ENCODE data around the gene C3.
"Not testable (repeated sequence)": the region's sequence is repeated elsewhere in the genome, so short reads cannot be mapped to it uniquely, and the experiment has no call there.

The C3 gene

DNA sequence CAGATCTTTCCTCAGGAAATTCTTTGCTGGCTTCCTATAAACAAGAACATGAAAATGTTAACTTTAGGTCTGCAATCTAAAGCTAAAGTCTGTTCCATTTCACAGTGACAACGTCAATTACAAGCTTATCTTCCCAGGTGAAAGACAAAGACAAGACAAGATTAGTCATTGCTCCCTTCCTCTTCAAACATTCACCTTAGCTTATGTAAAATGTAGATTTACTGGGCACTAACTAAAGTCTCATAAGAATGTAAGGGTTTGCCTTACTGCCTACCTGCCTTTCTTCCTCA is 67.7 kb downstream of the C3 start:
- Histone ChIP-seq H3K9me3 (ENCODE audit: low read depth, low read length) (no peaks in the 10 kb centered on the region), H3K27ac (no peak overlapping the region), H3K36me3 (ENCODE audit: insufficient read depth, low read length) (no peaks in the 10 kb centered on the region), H3K4me3 (no peak overlapping the region), H3K9ac (ENCODE audit: insufficient read length) (no peak overlapping the region)
- TF ChIP-seq POLR2AphosphoS5 (IDR thresholded peaks at IDR 0.05; ENCODE audit: borderline replicate concordance, low read depth, low read length): no peak
- TF ChIP-seq FOXP2 (optimal IDR thresholded peaks at IDR 0.05; ENCODE audit: control extremely low read depth, extremely low read length, insufficient read depth): no peak
- no peak for TF ChIP-seq EZH2 (IDR thresholded peaks at IDR 0.05)
- DNase-seq (ENCODE audit: low read depth, low spot score): no peak

DNA sequence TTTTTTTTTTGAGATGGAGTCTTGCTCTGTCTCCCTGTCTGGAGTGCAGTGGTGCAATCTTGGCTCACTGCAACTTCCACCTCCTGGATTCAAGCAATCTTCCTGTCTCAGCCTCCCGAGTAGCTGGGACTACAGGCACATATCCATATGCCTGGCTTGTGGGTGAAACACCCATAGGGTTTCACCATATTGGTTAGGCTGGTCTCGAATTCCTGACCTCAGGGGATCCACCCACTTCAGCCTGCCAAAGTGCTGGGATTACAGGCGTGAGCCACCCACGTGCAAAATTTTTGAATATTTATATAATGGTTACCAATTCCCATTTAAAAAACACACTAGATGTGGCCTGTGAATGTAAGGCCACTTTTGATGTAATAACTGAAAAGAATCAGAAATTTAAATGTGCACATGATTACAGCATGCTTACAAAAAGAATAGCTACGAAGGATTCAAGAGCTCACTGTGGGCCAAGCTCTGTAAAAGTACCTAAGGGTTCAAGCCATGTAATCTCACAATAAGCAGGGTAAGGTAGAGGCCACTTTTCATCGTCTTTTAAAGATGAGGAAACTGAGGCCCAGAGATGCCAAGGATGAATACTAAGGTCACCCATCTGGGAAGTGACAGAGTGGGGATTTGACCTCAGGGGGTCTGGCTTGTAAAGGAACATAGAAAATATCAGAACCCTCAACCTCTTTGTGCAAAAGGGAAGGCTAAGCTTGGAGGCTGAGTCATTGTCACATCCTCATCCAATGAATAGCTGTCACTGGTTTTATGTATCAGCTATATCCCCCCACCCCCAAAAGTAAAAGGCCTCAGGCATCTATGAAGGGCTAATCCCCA is 68.3 kb downstream of the C3 start:
- Histone ChIP-seq H3K9ac (ENCODE audit: insufficient read length) (no peak overlapping the region), H3K27ac (no peak overlapping the region), H3K4me3 (no peak overlapping the region), H3K9me3 (ENCODE audit: low read depth, low read length) (no peaks in the 10 kb centered on the region), H3K36me3 (ENCODE audit: insufficient read depth, low read length) (no peaks in the 10 kb centered on the region)
- no peak for TF ChIP-seq FOXP2 (optimal IDR thresholded peaks at IDR 0.05; ENCODE audit: control extremely low read depth, extremely low read length, insufficient read depth)
- TF ChIP-seq POLR2AphosphoS5 (IDR thresholded peaks at IDR 0.05; ENCODE audit: borderline replicate concordance, low read depth, low read length): no peak
- TF ChIP-seq EZH2 (IDR thresholded peaks at IDR 0.05): no peak
- DNase-seq (ENCODE audit: low read depth, low spot score): no peak

- Histone ChIP-seq H3K36me3 (ENCODE audit: insufficient read depth, low read length) (no peaks in the 10 kb centered on the region), H3K4me3 (no peak overlapping the region), H3K27ac (no peak overlapping the region), H3K9me3 (ENCODE audit: low read depth, low read length) (no peaks in the 10 kb centered on the region), H3K9ac (ENCODE audit: insufficient read length) (no peak overlapping the region)
- DNase-seq (ENCODE audit: low read depth, low spot score): no peak
- no peak for TF ChIP-seq FOXP2 (optimal IDR thresholded peaks at IDR 0.05; ENCODE audit: control extremely low read depth, extremely low read length, insufficient read depth)
- no peak for TF ChIP-seq POLR2AphosphoS5 (IDR thresholded peaks at IDR 0.05; ENCODE audit: borderline replicate concordance, low read depth, low read length)
- no peak for TF ChIP-seq EZH2 (IDR thresholded peaks at IDR 0.05)
Measured at GRCh38 chr19:6649185-6649584, 71.3 kb downstream of the C3 start.

DNA sequence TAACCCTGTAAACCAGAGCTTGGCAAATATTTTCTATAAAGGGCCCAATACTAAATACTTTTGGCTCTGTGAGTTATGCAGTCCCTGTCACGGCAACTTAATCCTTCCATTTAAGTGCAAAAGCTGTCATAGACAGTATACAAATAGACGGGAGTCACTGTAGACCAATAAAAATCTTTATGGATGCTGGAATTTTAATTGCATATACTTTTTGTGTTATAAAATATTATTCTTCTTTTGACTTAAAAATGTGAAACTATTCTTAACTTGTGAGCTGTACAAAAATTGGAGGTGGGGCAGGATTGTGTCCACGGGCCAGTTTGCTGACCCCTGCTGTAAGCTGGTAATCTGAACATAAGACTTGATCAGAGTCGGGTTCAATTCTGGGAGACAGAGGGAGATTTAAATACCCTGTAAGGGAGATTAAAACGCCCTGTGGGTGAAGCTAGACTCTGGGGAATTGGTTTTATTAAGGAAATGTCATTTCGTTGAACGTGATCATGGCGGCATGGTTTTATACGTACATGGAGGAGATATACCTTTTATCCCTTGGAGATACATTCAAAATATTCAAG is 72.2 kb downstream of the C3 start:
- no peak for TF ChIP-seq POLR2AphosphoS5 (IDR thresholded peaks at IDR 0.05; ENCODE audit: borderline replicate concordance, low read depth, low read length)
- TF ChIP-seq FOXP2 (optimal IDR thresholded peaks at IDR 0.05; ENCODE audit: control extremely low read depth, extremely low read length, insufficient read depth): no peak
- no peak for TF ChIP-seq EZH2 (IDR thresholded peaks at IDR 0.05)
- Histone ChIP-seq H3K9me3 (ENCODE audit: low read depth, low read length) (no peaks in the 10 kb centered on the region), H3K27ac (no peak overlapping the region), H3K9ac (ENCODE audit: insufficient read length) (no peak overlapping the region), H3K36me3 (ENCODE audit: insufficient read depth, low read length) (no peaks in the 10 kb centered on the region), H3K4me3 (0 out of 2 replicates have a peak overlapping the region, but pooled peaks have one; percentile 25)
- no peak for DNase-seq (ENCODE audit: low read depth, low spot score)

- no peak for TF ChIP-seq POLR2AphosphoS5 (IDR thresholded peaks at IDR 0.05; ENCODE audit: borderline replicate concordance, low read depth, low read length)
- TF ChIP-seq FOXP2 (optimal IDR thresholded peaks at IDR 0.05; ENCODE audit: control extremely low read depth, extremely low read length, insufficient read depth): no peak
- TF ChIP-seq EZH2 (IDR thresholded peaks at IDR 0.05): no peak
- Histone ChIP-seq H3K36me3 (ENCODE audit: insufficient read depth, low read length) (no peaks in the 10 kb centered on the region), H3K9ac (ENCODE audit: insufficient read length) (no peak overlapping the region), H3K4me3 (no peak overlapping the region), H3K9me3 (ENCODE audit: low read depth, low read length) (no peaks in the 10 kb centered on the region), H3K27ac (no peak overlapping the region)
- DNase-seq (ENCODE audit: low read depth, low spot score): no peak
Measured at GRCh38 chr19:6644796-6645195, 75.7 kb downstream of the C3 start.

DNA sequence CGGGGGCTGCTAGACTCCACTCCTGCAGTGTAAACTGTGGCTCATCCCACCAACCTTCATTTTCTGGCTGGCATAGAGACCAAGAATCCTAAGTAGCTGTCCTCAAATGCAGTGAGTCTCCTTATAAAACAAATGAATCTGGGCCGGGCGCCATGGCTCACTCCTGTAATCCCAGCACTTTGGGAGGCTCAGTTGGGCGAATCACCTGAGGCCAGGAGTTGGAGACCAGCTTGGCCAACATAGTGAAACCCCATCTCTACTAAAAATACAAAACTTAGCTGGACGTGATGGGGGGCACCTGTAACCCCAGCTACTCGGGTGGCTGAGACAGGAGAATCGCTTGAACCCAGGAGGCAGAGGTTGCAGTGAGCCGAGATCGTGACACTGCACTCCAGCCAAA is 80.1 kb downstream of the C3 start:
- not testable (repeated sequence) for H3K9me3 ChIP-seq (ENCODE audit: low read depth, low read length); H3K36me3 ChIP-seq (ENCODE audit: insufficient read depth, low read length); H3K9ac ChIP-seq (ENCODE audit: insufficient read length); DNase-seq (ENCODE audit: low read depth, low spot score); H3K27ac ChIP-seq; H3K4me3 ChIP-seq

GRCh38 chr19:6639439-6639838 is 81.0 kb downstream of the C3 start:
- Histone ChIP-seq H3K36me3 (ENCODE audit: insufficient read depth, low read length) (no peaks in the 10 kb centered on the region), H3K9me3 (ENCODE audit: low read depth, low read length) (peaks cover under 1% of the 10 kb centered on the region; the same call in 1 of the 2 replicates), H3K4me3 (no peak overlapping the region), H3K9ac (ENCODE audit: insufficient read length) (no peak overlapping the region), H3K27ac (no peak overlapping the region)
- no peak for DNase-seq (ENCODE audit: low read depth, low spot score)
- TF ChIP-seq POLR2AphosphoS5 (IDR thresholded peaks at IDR 0.05; ENCODE audit: borderline replicate concordance, low read depth, low read length): no peak
- TF ChIP-seq FOXP2 (optimal IDR thresholded peaks at IDR 0.05; ENCODE audit: control extremely low read depth, extremely low read length, insufficient read depth): no peak
- no peak for TF ChIP-seq EZH2 (IDR thresholded peaks at IDR 0.05)

- not testable (repeated sequence) for H3K36me3 ChIP-seq (ENCODE audit: insufficient read depth, low read length); H3K9ac ChIP-seq (ENCODE audit: insufficient read length); H3K27ac ChIP-seq; H3K4me3 ChIP-seq; H3K9me3 ChIP-seq (ENCODE audit: low read depth, low read length); DNase-seq (ENCODE audit: low read depth, low spot score)
Measured at GRCh38 chr19:6633456-6633813, 87.0 kb downstream of the C3 start.

GRCh38 chr19:6632747-6633455 is 87.5 kb downstream of the C3 start:
- H3K36me3 ChIP-seq (ENCODE audit: insufficient read depth, low read length); H3K9ac ChIP-seq (ENCODE audit: insufficient read length); H3K9me3 ChIP-seq (ENCODE audit: low read depth, low read length); H3K27ac ChIP-seq; DNase-seq (ENCODE audit: low read depth, low spot score); H3K4me3 ChIP-seq: not testable (repeated sequence)

Data from SK-N-MC (cell line).